ENCODE data around the gene ADSS1. TPM values are rescaled to one million over a fixed set of nuclear protein-coding genes. Genes with fewer than 3 reads are reported as not detected.
A peak's percentile ranks its signal among the peaks of the same experiment; 100 is the strongest.

Gene ADSS1
- polyA plus RNA-seq = 10 to 100 TPM in 1 of 2 donors, 1 to 10 TPM in 1; 5.8 to 10.2 TPM

- Histone ChIP-seq H3K9me3 (ENCODE audit: control insufficient read depth in 2 of 2, insufficient read depth in 1 of 2, low read depth in 1 of 2, low read length in 1 of 2) (no peaks in the 10 kb centered on the region), H3K4me1 (ENCODE audit: control insufficient read depth in 2 of 2, insufficient read depth in 2 of 2, low read length in 1 of 2) (peaks cover 0 to 17% of the 10 kb centered on the region in 2 donors), H3K4me3 (ENCODE audit: low read depth in 1 of 2, low read length in 2 of 2) (peak within 1 kb of the TSS; percentile 60 to 77), H3K36me3 (ENCODE audit: control insufficient read depth in 2 of 2, insufficient read depth in 2 of 2, low read length in 1 of 2) (peaks cover 0 to 8% of the 10 kb centered on the region in 2 donors), H3K27me3 (ENCODE audit: control insufficient read depth in 1 of 2, insufficient read depth in 2 of 2, low read length in 2 of 2) (no peaks in the 10 kb centered on the region), H3K27ac (ENCODE audit: low read depth in 2 of 2, low read length in 1 of 2) (peak within 1 kb of the TSS; percentile 17 to 68)
- 1% methylated on average over 63 to 82 of the region's 82 CpGs for WGBS, 2 donors
Measured at GRCh38 chr14:104723651-104724406, at the start of gene ADSS1. TSS of gene ADSS1 (plus strand) at chr14:104724229. CDS start at chr14:104724271, 42 bp downstream.

- H3K27me3 ChIP-seq (ENCODE audit: control insufficient read depth in 1 of 2, insufficient read depth in 2 of 2, low read length in 2 of 2) = no peaks in the 10 kb centered on the region
- H3K9me3 ChIP-seq (ENCODE audit: control insufficient read depth in 2 of 2, insufficient read depth in 1 of 2, low read depth in 1 of 2, low read length in 1 of 2) = no peaks in the 10 kb centered on the region
- WGBS, 2 donors = 92 to 94% methylated on average over 2 of the region's 2 CpGs
- H3K27ac ChIP-seq (ENCODE audit: low read depth in 2 of 2, low read length in 1 of 2) = no peak overlapping the region
- no peaks in the 10 kb centered on the region for H3K36me3 ChIP-seq (ENCODE audit: control insufficient read depth in 2 of 2, insufficient read depth in 2 of 2, low read length in 1 of 2)
- H3K4me3 ChIP-seq (ENCODE audit: low read depth in 1 of 2, low read length in 2 of 2) = no peak overlapping the region
- peaks cover 0 to 22% of the 10 kb centered on the region in 2 donors for H3K4me1 ChIP-seq (ENCODE audit: control insufficient read depth in 2 of 2, insufficient read depth in 2 of 2, low read length in 1 of 2)
Measured at GRCh38 chr14:104675447-104675846, 48.6 kb upstream of the ADSS1 start.

GRCh38 chr14:104676130-104676693, 47.8 kb upstream of the ADSS1 start:
- Histone ChIP-seq H3K9me3 (ENCODE audit: control insufficient read depth in 2 of 2, insufficient read depth in 1 of 2, low read depth in 1 of 2, low read length in 1 of 2) (no peaks in the 10 kb centered on the region), H3K4me1 (ENCODE audit: control insufficient read depth in 2 of 2, insufficient read depth in 2 of 2, low read length in 1 of 2) (peaks cover 6 to 30% of the 10 kb centered on the region in 2 donors), H3K27me3 (ENCODE audit: control insufficient read depth in 1 of 2, insufficient read depth in 2 of 2, low read length in 2 of 2) (no peaks in the 10 kb centered on the region), H3K27ac (ENCODE audit: low read depth in 2 of 2, low read length in 1 of 2) (no peak overlapping the region), H3K36me3 (ENCODE audit: control insufficient read depth in 2 of 2, insufficient read depth in 2 of 2, low read length in 1 of 2) (no peaks in the 10 kb centered on the region), H3K4me3 (ENCODE audit: low read depth in 1 of 2, low read length in 2 of 2) (no peak overlapping the region)
- 90 to 94% methylated on average over 7 of the region's 7 CpGs for WGBS, 2 donors

GRCh38 chr14:104676694-104677511, 47.1 kb upstream of the ADSS1 start:
- peak overlapping the region; percentile 69 to 81 for H3K27ac ChIP-seq (ENCODE audit: low read depth in 2 of 2, low read length in 1 of 2)
- H3K9me3 ChIP-seq (ENCODE audit: control insufficient read depth in 2 of 2, insufficient read depth in 1 of 2, low read depth in 1 of 2, low read length in 1 of 2) = no peaks in the 10 kb centered on the region
- WGBS, 2 donors = 31 to 34% methylated on average over 26 to 29 of the region's 29 CpGs
- H3K4me1 ChIP-seq (ENCODE audit: control insufficient read depth in 2 of 2, insufficient read depth in 2 of 2, low read length in 1 of 2) = peaks cover 7 to 35% of the 10 kb centered on the region in 2 donors
- peak overlapping the region; percentile 46 to 47 for H3K4me3 ChIP-seq (ENCODE audit: low read depth in 1 of 2, low read length in 2 of 2)
- H3K27me3 ChIP-seq (ENCODE audit: control insufficient read depth in 1 of 2, insufficient read depth in 2 of 2, low read length in 2 of 2) = no peaks in the 10 kb centered on the region
- H3K36me3 ChIP-seq (ENCODE audit: control insufficient read depth in 2 of 2, insufficient read depth in 2 of 2, low read length in 1 of 2) = no peaks in the 10 kb centered on the region

GRCh38 chr14:104677512-104678332, 46.3 kb upstream of the ADSS1 start:
- no peaks in the 10 kb centered on the region for H3K9me3 ChIP-seq (ENCODE audit: control insufficient read depth in 2 of 2, insufficient read depth in 1 of 2, low read depth in 1 of 2, low read length in 1 of 2)
- peak overlapping the region; percentile 46 to 47 for H3K4me3 ChIP-seq (ENCODE audit: low read depth in 1 of 2, low read length in 2 of 2)
- 1% methylated on average over 40 to 43 of the region's 43 CpGs for WGBS, 2 donors
- peak overlapping the region; percentile 69 to 81 for H3K27ac ChIP-seq (ENCODE audit: low read depth in 2 of 2, low read length in 1 of 2)
- H3K4me1 ChIP-seq (ENCODE audit: control insufficient read depth in 2 of 2, insufficient read depth in 2 of 2, low read length in 1 of 2) = peaks cover 9 to 40% of the 10 kb centered on the region in 2 donors
- no peaks in the 10 kb centered on the region for H3K27me3 ChIP-seq (ENCODE audit: control insufficient read depth in 1 of 2, insufficient read depth in 2 of 2, low read length in 2 of 2)
- H3K36me3 ChIP-seq (ENCODE audit: control insufficient read depth in 2 of 2, insufficient read depth in 2 of 2, low read length in 1 of 2) = no peaks in the 10 kb centered on the region

- H3K9me3 ChIP-seq (ENCODE audit: control insufficient read depth in 2 of 2, insufficient read depth in 1 of 2, low read depth in 1 of 2, low read length in 1 of 2) = no peaks in the 10 kb centered on the region
- no peaks in the 10 kb centered on the region for H3K36me3 ChIP-seq (ENCODE audit: control insufficient read depth in 2 of 2, insufficient read depth in 2 of 2, low read length in 1 of 2)
- no peaks in the 10 kb centered on the region for H3K27me3 ChIP-seq (ENCODE audit: control insufficient read depth in 1 of 2, insufficient read depth in 2 of 2, low read length in 2 of 2)
- peaks cover 9 to 40% of the 10 kb centered on the region in 2 donors for H3K4me1 ChIP-seq (ENCODE audit: control insufficient read depth in 2 of 2, insufficient read depth in 2 of 2, low read length in 1 of 2)
- peak overlapping the region in 1 of 2 donors; percentile 46 for H3K4me3 ChIP-seq (ENCODE audit: low read depth in 1 of 2, low read length in 2 of 2)
- 22 to 41% methylated on average over 13 of the region's 13 CpGs for WGBS, 2 donors
- peak overlapping the region; percentile 69 to 81 for H3K27ac ChIP-seq (ENCODE audit: low read depth in 2 of 2, low read length in 1 of 2)
Measured at GRCh38 chr14:104678346-104678745, 45.7 kb upstream of the ADSS1 start.

- Histone ChIP-seq H3K36me3 (ENCODE audit: control insufficient read depth in 2 of 2, insufficient read depth in 2 of 2, low read length in 1 of 2) (no peaks in the 10 kb centered on the region), H3K4me1 (ENCODE audit: control insufficient read depth in 2 of 2, insufficient read depth in 2 of 2, low read length in 1 of 2) (peaks cover 9 to 40% of the 10 kb centered on the region in 2 donors), H3K4me3 (ENCODE audit: low read depth in 1 of 2, low read length in 2 of 2) (no peak overlapping the region), H3K27me3 (ENCODE audit: control insufficient read depth in 1 of 2, insufficient read depth in 2 of 2, low read length in 2 of 2) (no peaks in the 10 kb centered on the region), H3K27ac (ENCODE audit: low read depth in 2 of 2, low read length in 1 of 2) (no peak overlapping the region), H3K9me3 (ENCODE audit: control insufficient read depth in 2 of 2, insufficient read depth in 1 of 2, low read depth in 1 of 2, low read length in 1 of 2) (no peaks in the 10 kb centered on the region)
- 82 to 84% methylated on average over 17 to 18 of the region's 18 CpGs for WGBS, 2 donors
Measured at GRCh38 chr14:104678901-104679705, 44.9 kb upstream of the ADSS1 start.

GRCh38 chr14:104680056-104680805, 43.8 kb upstream of the ADSS1 start:
- Histone ChIP-seq H3K27me3 (ENCODE audit: control insufficient read depth in 1 of 2, insufficient read depth in 2 of 2, low read length in 2 of 2) (no peaks in the 10 kb centered on the region), H3K4me1 (ENCODE audit: control insufficient read depth in 2 of 2, insufficient read depth in 2 of 2, low read length in 1 of 2) (peaks cover 9 to 40% of the 10 kb centered on the region in 2 donors), H3K9me3 (ENCODE audit: control insufficient read depth in 2 of 2, insufficient read depth in 1 of 2, low read depth in 1 of 2, low read length in 1 of 2) (no peaks in the 10 kb centered on the region), H3K4me3 (ENCODE audit: low read depth in 1 of 2, low read length in 2 of 2) (peak overlapping the region in 1 of 2 donors; percentile 10), H3K27ac (ENCODE audit: low read depth in 2 of 2, low read length in 1 of 2) (peak overlapping the region; percentile 91 to 95), H3K36me3 (ENCODE audit: control insufficient read depth in 2 of 2, insufficient read depth in 2 of 2, low read length in 1 of 2) (peaks cover 0 to 3% of the 10 kb centered on the region in 2 donors)
- 51 to 59% methylated on average over 21 of the region's 21 CpGs for WGBS, 2 donors

Measured in esophagus (tissue), 2 donors.